ENCODE data around the gene PDZRN4.

Gene PDZRN4

GRCh38 chr12:41459111-41459905, 271.2 kb downstream of the PDZRN4 start:
- no peak for DNase-seq (ENCODE audit: low read depth)

GRCh38 chr12:41459906-41460214, 271.7 kb downstream of the PDZRN4 start:
- DNase-seq (ENCODE audit: low read depth) = no peak

GRCh38 chr12:41460906-41461305, 272.8 kb downstream of the PDZRN4 start:
- no peak for DNase-seq (ENCODE audit: low read depth)

GRCh38 chr12:41462312-41462711, 274.2 kb downstream of the PDZRN4 start:
- DNase-seq (ENCODE audit: low read depth) = no peak

GRCh38 chr12:41465526-41465925, 277.4 kb downstream of the PDZRN4 start:
- DNase-seq (ENCODE audit: low read depth) = no peak

- no peak for DNase-seq (ENCODE audit: low read depth)
Observed at GRCh38 chr12:41466300-41466699, 278.2 kb downstream of the PDZRN4 start.

- no peak for DNase-seq (ENCODE audit: low read depth)
Observed at GRCh38 chr12:41466802-41467201, 278.7 kb downstream of the PDZRN4 start.

GRCh38 chr12:41467591-41468325, 279.6 kb downstream of the PDZRN4 start:
- DNase-seq (ENCODE audit: low read depth) = no peak

GRCh38 chr12:41468341-41468740, 280.2 kb downstream of the PDZRN4 start:
- DNase-seq (ENCODE audit: low read depth) = no peak

GRCh38 chr12:41468756-41469155, 280.6 kb downstream of the PDZRN4 start:
- no peak for DNase-seq (ENCODE audit: low read depth)

GRCh38 chr12:41473441-41473840, 285.3 kb downstream of the PDZRN4 start:
- no peak for DNase-seq (ENCODE audit: low read depth)

- DNase-seq (ENCODE audit: low read depth) = no peak
Observed at GRCh38 chr12:41474001-41474400, 285.9 kb downstream of the PDZRN4 start.

GRCh38 chr12:41476499-41477439, 288.6 kb downstream of the PDZRN4 start:
- no peak for DNase-seq (ENCODE audit: low read depth)

- no peak for DNase-seq (ENCODE audit: low read depth)
Observed at GRCh38 chr12:41479426-41479825, 291.3 kb downstream of the PDZRN4 start.

- DNase-seq (ENCODE audit: low read depth) = no peak
Observed at GRCh38 chr12:41485203-41485602, 297.1 kb downstream of the PDZRN4 start.

- DNase-seq (ENCODE audit: low read depth) = no peak
Observed at GRCh38 chr12:41486718-41487117, 298.6 kb downstream of the PDZRN4 start.

GRCh38 chr12:41496009-41496408, 307.9 kb downstream of the PDZRN4 start:
- no peak for DNase-seq (ENCODE audit: low read depth)

GRCh38 chr12:41497409-41497808, 309.3 kb downstream of the PDZRN4 start:
- DNase-seq (ENCODE audit: low read depth) = no peak

GRCh38 chr12:41504976-41505375, 316.9 kb downstream of the PDZRN4 start:
- DNase-seq (ENCODE audit: low read depth) = no peak

GRCh38 chr12:41507286-41507685, 319.2 kb downstream of the PDZRN4 start:
- DNase-seq (ENCODE audit: low read depth) = no peak

- DNase-seq (ENCODE audit: low read depth) = no peak
Observed at GRCh38 chr12:41509271-41510055, 321.3 kb downstream of the PDZRN4 start.

- no peak for DNase-seq (ENCODE audit: low read depth)
Observed at GRCh38 chr12:41510470-41510869, 322.4 kb downstream of the PDZRN4 start.

Data from activated T-helper 1 cell treated with Interleukin-2 at 50 U/mL for 16 hours (primary cell).